Measurements from ENCODE around the gene HTRA2.

DNA sequence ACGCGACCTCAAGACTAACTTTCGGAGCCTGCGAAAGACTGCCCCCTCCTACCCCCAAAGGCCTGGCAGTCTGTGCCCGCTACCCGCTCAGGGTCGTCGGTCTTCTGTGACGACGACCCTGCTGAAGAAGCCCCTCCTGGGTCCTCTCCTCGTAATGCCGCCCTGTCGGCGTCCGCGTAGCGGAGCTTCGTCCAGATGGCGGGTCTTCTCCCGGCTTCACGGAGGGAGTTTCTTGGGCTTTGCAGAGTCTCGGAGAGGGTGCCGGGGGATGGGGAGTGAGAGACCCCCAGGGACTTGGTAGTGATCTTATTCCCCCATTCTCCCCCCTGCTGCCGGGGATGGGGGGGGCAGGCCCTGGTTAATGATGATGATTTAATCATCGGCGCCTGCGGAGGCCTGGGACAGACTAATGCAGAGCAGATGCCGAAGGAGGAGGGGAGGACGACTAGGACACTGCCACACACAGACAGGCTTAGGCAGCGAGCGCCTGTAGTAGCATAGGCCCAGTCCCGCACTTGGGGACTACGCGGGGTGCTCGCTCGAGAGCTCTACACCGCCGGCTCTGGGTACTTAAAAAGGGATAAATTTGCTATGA lies 21.7 kb upstream of the HTRA2 start:
- TF ChIP-seq, protein P1, sequence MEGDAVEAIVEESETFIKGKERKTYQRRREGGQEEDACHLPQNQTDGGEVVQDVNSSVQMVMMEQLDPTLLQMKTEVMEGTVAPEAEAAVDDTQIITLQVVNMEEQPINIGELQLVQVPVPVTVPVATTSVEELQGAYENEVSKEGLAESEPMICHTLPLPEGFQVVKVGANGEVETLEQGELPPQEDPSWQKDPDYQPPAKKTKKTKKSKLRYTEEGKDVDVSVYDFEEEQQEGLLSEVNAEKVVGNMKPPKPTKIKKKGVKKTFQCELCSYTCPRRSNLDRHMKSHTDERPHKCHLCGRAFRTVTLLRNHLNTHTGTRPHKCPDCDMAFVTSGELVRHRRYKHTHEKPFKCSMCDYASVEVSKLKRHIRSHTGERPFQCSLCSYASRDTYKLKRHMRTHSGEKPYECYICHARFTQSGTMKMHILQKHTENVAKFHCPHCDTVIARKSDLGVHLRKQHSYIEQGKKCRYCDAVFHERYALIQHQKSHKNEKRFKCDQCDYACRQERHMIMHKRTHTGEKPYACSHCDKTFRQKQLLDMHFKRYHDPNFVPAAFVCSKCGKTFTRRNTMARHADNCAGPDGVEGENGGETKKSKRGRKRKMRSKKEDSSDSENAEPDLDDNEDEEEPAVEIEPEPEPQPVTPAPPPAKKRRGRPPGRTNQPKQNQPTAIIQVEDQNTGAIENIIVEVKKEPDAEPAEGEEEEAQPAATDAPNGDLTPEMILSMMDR (conservative IDR thresholded peaks at IDR 0.05; ENCODE audit: low read length), result no peak
- TF ChIP-seq EZH2phosphoT487 (IDR thresholded peaks at IDR 0.05; ENCODE audit: borderline replicate concordance), result no peak

Data from Loucy (cell line).